NCI-H526 (cell line): ENCODE results near the gene PRPF38B.
"Not testable (repeated sequence)": the region's sequence is repeated elsewhere in the genome, so short reads cannot be mapped to it uniquely, and the experiment has no call there.

Experiments
- DNase-seq, 2 experiments: peaks; one replicate each; lab custom pipeline; 2025; lab: John Stamatoyannopoulos, UW

Gene PRPF38B

GRCh38 chr1:108679586-108680213 lies 12.4 kb upstream of the PRPF38B start:
- no peak for DNase-seq

GRCh38 chr1:108681701-108682100 lies 10.4 kb upstream of the PRPF38B start:
- not testable (repeated sequence) for DNase-seq

- peak; percentile 85 to 92 for DNase-seq
Observed at GRCh38 chr1:108685529-108685928, 6.6 kb upstream of the PRPF38B start.

- no peak for DNase-seq
Observed at GRCh38 chr1:108686614-108687313, 5.3 kb upstream of the PRPF38B start.

GRCh38 chr1:108691128-108691941 lies 775 bp upstream of the PRPF38B start:
- DNase-seq: no peak

- DNase-seq: peak; percentile 79 to 86
Observed at GRCh38 chr1:108692724-108693655, 880 bp downstream of the PRPF38B start.

- no peak for DNase-seq
Observed at GRCh38 chr1:108695535-108695934, 3.4 kb downstream of the PRPF38B start.

- no peak for DNase-seq
Observed at GRCh38 chr1:108699375-108700332, 7.5 kb downstream of the PRPF38B start.

- no peak for DNase-seq
Observed at GRCh38 chr1:108701176-108701849, 9.2 kb downstream of the PRPF38B start.

GRCh38 chr1:108702109-108702508 lies 10.0 kb downstream of the PRPF38B start:
- not testable (repeated sequence) for DNase-seq

GRCh38 chr1:108703939-108704338 lies 11.8 kb downstream of the PRPF38B start:
- no peak for DNase-seq

GRCh38 chr1:108704496-108704895 lies 12.4 kb downstream of the PRPF38B start:
- no peak for DNase-seq

- no peak for DNase-seq
Observed at GRCh38 chr1:108706643-108707042, 14.5 kb downstream of the PRPF38B start.

- peak in 1 of 2 experiments; percentile 27 for DNase-seq
Observed at GRCh38 chr1:108708691-108709660, 16.9 kb downstream of the PRPF38B start.

GRCh38 chr1:108712606-108713150 lies 20.6 kb downstream of the PRPF38B start, which contains the start of gene FNDC7:
Gene FNDC7 (plus strand): TSS chr1:108712908. CDS start chr1:108712934, 26 bp downstream.
- DNase-seq: no peak

GRCh38 chr1:108715932-108716331 lies 23.8 kb downstream of the PRPF38B start:
- DNase-seq: no peak

- DNase-seq: no peak
Observed at GRCh38 chr1:108716437-108717230, 24.5 kb downstream of the PRPF38B start.
